GM21723 (cell line): ENCODE results near the gene TNFRSF13B.

ENCODE experiments used
- ATAC-seq: cut with Tn5 transposase; IDR thresholded peaks from one replicate; pipeline ENCODE4 v1.9.1; 2021; ENCODE audit warnings: mild to moderate bottlenecking, moderate library complexity; ENCODE audit not compliant: unreplicated experiment

TNFRSF13B gene

DNA sequence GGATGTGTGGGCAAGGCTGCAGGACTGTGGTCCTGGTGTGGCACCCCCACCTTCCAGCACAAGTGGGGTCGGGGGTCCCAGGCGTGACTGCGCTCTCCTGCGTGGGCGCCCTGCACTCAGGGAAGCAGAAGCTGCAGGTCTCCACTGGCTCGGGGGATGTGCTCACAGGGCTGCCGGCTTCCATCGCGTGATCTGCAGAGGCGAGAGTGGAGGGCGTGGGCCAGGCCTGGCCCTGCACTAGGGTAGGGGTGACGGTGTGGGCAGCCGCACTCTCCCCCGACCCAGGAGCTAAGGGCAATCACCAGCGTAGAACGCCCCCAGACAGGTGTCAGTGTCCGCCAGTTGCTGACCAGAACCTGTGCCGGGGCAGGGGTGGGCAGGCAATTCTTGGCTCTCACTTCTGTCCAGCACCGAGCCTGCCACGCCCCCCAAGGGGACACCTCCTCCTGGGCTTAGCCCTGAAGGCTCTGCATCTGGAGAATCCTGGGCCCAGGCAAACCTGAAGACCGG, 32.3 kb downstream of the TNFRSF13B start:
- ATAC-seq: no peak

DNA sequence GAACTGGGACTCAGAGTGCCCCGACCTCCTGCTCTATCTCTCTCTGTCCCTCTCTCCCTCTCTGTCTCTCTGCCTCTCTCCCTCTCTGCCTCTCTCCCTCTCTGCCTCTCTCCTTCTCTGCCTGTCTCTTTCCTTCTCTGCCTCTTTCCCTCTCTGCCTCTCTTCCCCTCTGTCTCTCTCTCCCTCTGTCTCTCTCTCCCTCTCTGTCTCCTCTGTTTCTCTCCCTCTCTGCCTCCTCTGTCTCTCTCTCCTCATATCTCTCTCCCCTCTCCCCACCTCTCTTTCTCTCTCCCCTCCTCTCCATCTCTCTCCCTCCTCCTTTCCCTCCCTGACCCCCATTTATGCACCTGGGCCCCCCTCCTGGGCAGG, 32.7 kb downstream of the TNFRSF13B start:
- ATAC-seq: no peak

DNA sequence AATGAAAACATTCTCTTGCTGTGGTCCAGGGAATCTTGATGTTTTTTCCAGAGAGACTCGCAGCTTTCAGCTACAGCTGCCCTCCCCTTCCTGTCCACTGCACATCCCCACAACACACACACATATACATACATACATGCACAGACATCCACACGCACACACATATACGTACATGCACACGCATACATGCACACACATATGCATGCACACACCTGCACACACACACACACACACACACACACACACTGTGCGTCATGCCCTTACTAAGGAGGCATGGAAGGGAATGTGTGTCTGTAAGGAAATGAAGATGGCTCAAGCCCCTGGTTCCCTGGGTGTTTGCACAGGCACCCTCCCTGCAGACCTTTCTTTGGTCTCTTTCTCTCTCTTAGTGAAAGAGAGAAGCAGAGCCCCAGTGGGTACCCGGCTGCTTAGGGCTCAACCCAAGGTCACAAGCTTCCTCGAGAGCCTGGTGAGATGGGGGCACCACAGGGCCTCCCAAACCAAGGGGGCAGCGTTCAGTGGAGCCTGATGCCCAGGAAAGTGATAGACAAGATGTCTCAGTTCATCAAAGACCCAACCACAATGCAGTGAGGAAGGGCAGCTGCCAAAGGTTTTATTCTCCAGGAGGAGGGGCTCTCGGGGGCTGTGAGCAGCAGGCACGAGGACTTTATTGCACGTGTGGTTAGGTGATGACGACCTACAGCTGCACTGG, 33.3 kb downstream of the TNFRSF13B start:
- no peak for ATAC-seq

GRCh38 chr17:16938031-16938430, 33.9 kb downstream of the TNFRSF13B start:
- no peak for ATAC-seq

DNA sequence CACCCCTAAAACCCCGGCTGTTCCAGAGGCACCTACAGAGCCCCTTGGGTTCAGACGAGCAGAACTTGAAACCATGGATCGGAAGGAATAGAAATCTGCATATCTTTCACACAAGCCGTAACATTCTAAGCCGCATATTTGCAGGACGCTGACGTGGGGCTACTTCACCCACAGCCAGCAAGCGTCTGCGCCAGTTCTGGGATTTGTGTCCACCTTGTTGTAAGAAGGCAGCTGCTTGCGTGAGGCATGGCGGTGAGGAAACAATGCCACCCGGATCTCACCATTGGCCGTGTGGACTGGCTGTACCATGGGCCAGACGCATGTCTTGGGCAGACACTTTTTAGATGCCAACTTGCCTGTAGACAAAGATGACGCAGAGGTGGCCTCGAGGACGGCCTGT, 34.5 kb downstream of the TNFRSF13B start:
- no peak for ATAC-seq

GRCh38 chr17:16936536-16937310, 35.2 kb downstream of the TNFRSF13B start:
- ATAC-seq: no peak

DNA sequence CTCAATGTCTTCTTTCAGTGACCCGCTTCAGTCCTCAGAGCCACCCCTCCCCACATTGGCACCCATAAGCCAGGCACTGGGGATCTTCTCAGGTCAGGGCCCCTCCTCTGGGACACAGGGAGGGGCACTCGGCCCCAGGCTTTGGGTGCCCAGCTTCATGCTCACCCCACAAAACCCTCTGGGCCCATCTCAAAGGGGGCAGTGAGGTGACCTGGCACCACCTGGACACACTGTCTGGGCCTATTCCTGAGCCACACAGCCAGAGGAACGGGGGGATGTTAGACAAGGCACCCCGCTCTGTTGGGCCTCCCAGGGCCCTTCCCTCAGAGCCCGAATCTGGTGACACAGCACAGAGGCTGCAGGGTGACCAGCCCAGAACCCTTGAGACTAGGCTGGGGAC, 36.1 kb downstream of the TNFRSF13B start:
- no peak for ATAC-seq

GRCh38 chr17:16935241-16935663, 36.7 kb downstream of the TNFRSF13B start:
- no peak for ATAC-seq

GRCh38 chr17:16934836-16935235, 37.1 kb downstream of the TNFRSF13B start:
- no peak for ATAC-seq

GRCh38 chr17:16934133-16934795, 37.7 kb downstream of the TNFRSF13B start:
- no peak for ATAC-seq

DNA sequence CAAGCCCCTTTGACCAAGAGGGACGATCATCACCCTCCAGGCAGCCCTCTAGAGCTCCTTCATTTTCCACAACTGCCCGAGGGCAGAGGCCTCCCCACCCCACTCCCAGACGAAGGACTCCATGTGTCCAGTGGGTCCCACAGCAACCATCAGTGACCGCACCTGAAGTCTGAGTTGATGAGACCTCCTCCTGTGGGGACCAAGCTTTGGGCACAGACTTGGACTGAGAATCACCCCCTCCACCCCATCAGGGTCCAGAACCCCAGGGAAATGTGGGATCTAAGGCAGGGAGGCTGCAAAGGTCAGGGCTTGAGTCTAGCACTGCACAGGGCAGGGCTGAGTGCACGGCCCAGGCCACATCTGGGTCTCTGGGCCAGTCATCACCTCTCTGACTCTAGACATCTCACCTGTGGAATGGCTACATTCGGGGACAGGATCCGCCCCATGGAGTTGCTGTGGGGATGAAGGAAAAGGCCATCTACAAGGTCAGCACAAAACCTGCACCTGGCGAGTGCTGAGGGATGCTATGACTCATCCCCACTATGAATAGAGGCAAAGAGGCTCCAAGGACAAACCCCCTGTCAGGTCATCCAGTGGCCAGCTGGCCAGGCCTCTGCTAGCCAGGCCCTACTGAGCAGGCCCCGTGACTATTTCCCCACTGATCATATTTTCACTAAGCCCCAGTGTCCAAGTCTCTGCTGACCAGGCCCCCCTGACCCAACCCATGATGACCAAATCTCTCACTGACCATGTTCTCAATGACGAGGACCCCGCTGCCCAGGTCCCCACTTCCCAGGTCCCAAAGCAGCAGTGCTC, 38.4 kb downstream of the TNFRSF13B start:
- no peak for ATAC-seq

GRCh38 chr17:16932611-16933010, 39.3 kb downstream of the TNFRSF13B start:
- no peak for ATAC-seq

DNA sequence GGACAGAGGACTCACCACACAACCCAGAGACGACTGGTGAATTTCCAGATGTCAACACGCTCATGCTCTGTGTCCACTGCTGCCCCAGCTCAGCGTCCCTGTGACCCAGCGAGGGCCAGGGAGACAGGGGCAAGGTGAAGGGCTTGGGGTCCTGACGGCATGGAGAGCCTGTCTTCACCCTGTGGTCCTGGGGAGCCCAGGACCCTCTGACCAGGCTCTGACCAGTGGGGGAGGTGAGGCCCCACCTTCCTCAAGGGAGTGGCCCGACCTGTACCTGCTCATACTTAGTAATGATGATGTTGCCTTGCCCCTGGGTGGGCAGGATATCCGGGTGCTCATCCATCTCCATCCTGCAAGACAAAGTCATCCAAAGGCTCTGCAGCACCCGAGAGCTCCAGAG, 39.8 kb downstream of the TNFRSF13B start:
- no peak for ATAC-seq

GRCh38 chr17:16931318-16932060, 40.4 kb downstream of the TNFRSF13B start:
- ATAC-seq: no peak

DNA sequence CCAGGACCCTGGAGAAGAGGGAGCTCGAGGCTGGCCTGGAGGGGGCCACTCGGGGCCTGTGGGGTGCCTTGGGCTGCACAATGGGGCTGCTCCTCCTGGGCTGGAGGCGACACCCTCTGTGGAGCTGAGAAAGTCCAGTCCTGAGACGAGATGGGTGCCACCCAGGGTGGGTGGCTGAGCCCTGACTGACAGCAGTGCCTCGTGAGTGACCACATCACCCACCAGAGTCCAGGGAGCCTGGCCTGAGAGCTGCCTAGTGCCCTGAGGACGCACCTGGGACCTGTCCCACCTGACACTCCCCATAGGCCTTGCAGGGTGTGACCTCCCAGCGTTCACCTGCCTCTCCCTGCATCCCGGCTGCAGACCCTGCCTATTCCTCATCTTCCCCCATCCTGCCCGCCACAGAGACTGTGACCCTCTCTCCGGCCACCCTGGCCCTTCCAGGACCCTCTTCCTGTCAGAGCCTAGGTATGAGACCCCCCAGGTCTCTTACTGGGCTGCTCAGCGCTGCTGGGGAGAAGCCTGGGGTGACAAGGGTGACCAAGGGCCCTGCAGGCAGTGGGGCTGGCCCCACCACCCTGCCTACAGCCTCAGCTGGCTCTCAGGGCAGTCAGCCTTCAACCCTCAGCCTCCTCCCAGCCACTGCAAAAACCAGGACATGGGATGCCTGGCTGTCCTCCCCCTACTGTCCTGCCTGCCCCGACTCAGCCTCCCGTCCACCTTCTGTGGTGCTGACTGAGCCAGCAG, 41.2 kb downstream of the TNFRSF13B start:
- no peak for ATAC-seq

GRCh38 chr17:16929757-16930520, 42.0 kb downstream of the TNFRSF13B start:
- ATAC-seq: no peak

- no peak for ATAC-seq
Measured at GRCh38 chr17:16929035-16929680, 42.8 kb downstream of the TNFRSF13B start.

DNA sequence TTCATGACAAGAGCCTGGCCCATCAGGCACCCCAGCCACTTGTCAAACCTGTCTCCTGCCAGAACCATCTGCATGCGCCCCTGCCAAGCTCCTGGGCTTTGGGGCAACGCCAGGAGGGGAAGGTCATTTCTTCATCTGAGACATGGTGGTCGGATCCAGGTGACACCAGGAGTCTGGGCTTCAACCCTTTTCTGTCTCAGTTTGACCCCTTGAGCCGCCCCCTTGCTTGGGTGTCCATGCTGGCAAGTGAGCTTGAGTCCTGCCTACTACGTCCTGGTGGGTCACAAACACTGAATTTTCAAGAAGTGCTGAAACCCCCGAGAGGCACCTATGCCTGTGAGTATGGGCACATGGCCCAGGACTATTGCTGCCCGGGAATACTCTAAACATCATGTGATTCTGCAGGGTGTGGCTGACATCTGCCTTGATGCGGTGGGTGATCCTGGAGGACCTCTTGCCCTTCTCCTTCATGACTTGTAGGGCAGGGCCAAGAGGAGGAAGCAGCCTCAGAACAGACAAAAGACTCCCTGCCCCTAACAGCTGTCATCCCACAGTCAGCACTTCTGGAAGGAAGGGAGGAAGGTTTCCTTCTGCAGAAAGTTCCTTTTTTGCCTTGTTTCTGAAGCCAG, 43.4 kb downstream of the TNFRSF13B start:
- ATAC-seq: no peak
